SK-N-SH treated with all-trans-retinoic acid at 6 μM for 48 hours (cell line): ENCODE data around the gene VPS4B.

Experiments used
- ARNTL ChIP-seq: fragments of 450-650 bp; formaldehyde crosslinking; IDR thresholded peaks from 2 replicates; pipeline ENCODE4 v1.5.0; 2020; ENCODE audit warnings: low read depth, mild to moderate bottlenecking, moderate library complexity, borderline replicate concordance
- CREB5 ChIP-seq: fragments of 250-450 bp; sonication (Bioruptor Pico); IDR thresholded peaks from 2 replicates; pipeline ENCODE4 v1.5.1; 2020; ENCODE audit warnings: low read depth, mild to moderate bottlenecking, moderate library complexity
- GLIS3 ChIP-seq: fragments of 250-450 bp; sonication (Bioruptor Pico); IDR thresholded peaks from 2 replicates; pipeline ENCODE4 v1.5.0; 2020; ENCODE audit warnings: mild to moderate bottlenecking, moderate library complexity
- PPARA ChIP-seq: fragments of 250-450 bp; sonication (Bioruptor Pico); IDR thresholded peaks from 2 replicates; pipeline ENCODE4 v1.5.0; 2020; ENCODE audit warnings: mild to moderate bottlenecking, borderline replicate concordance
- RARB ChIP-seq: fragments of 250-450 bp; sonication (Bioruptor Pico); IDR thresholded peaks from 2 replicates; pipeline ENCODE4 v1.8.0; 2021; ENCODE audit warnings: mild to moderate bottlenecking, moderate library complexity
- SNAI2 ChIP-seq: fragments of 250-450 bp; sonication (Bioruptor Pico); IDR thresholded peaks from 2 replicates; pipeline ENCODE4 v1.5.0; 2020; ENCODE audit warnings: mild to moderate bottlenecking, moderate library complexity
- TCF4 ChIP-seq: fragments of 250-450 bp; sonication (Bioruptor Pico); IDR thresholded peaks from 2 replicates; pipeline ENCODE4 v1.8.0; 2021; ENCODE audit warnings: mild to moderate bottlenecking, moderate library complexity, borderline replicate concordance
- TOX ChIP-seq: fragments of 250-450 bp; sonication (Bioruptor Pico); IDR thresholded peaks from 2 replicates; pipeline ENCODE4 v1.8.0; 2021; ENCODE audit warnings: mild to moderate bottlenecking, moderate library complexity, borderline replicate concordance
- TSHZ2 ChIP-seq: fragments of 250-450 bp; sonication (Bioruptor Pico); IDR thresholded peaks from 2 replicates; pipeline ENCODE4 v1.5.0; 2020; ENCODE audit warnings: mild to moderate bottlenecking, moderate library complexity
- ZC3H10 ChIP-seq: fragments of 250-450 bp; sonication (Bioruptor Pico); IDR thresholded peaks from 2 replicates; pipeline ENCODE4 v1.5.1; 2021; ENCODE audit warnings: mild to moderate bottlenecking, moderate library complexity
- ZFP3 ChIP-seq: fragments of 250-450 bp; sonication (Bioruptor Pico); IDR thresholded peaks from 2 replicates; pipeline ENCODE4 v1.5.0; 2020; ENCODE audit warnings: mild to moderate bottlenecking, moderate library complexity
- ZFP30 ChIP-seq: fragments of 450-650 bp; formaldehyde crosslinking; IDR thresholded peaks from 2 replicates; pipeline ENCODE4 v1.5.0; 2022; ENCODE audit warnings: mild to moderate bottlenecking, moderate library complexity
- TF ChIP-seq, protein P1 (sequence below): fragments of 250-450 bp; sonication (Bioruptor Pico); IDR thresholded peaks from 2 replicates; pipeline ENCODE4 v1.8.0; 2020; ENCODE audit warnings: mild to moderate bottlenecking, moderate library complexity, borderline replicate concordance
- TF ChIP-seq, protein P2 (sequence below): fragments of 250-450 bp; sonication (Bioruptor Pico); IDR thresholded peaks from 2 replicates; pipeline ENCODE4 v1.5.1; 2021; ENCODE audit warnings: mild to moderate bottlenecking, moderate library complexity

DNA sequence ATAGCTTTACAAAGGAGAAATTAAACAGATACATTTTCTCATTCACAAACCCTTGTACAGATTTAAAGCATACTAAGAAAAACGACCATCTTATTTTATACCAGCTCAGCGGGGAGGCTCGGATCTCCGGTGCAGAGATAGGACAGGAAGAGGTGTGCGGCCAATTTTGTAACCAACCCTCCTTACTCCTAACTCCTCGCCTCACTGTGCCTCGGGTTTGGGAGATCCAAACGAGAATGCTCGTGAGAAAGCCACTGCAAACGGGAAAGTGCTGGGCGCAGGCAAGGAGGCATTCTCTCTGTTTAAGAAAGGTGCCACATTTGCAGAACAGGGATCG lies 56.4 kb downstream of the VPS4B start:
- TF ChIP-seq ZFP30 (CRISPR knock-in tag), result no peak
- no peak for TF ChIP-seq RARB (CRISPR knock-in tag)
- TF ChIP-seq SNAI2, result no peak
- no peak for TF ChIP-seq TCF4 (CRISPR knock-in tag)
- TF ChIP-seq TSHZ2, result no peak
- TF ChIP-seq ZFP3 (CRISPR knock-in tag), result no peak
- TF ChIP-seq, protein P1, sequence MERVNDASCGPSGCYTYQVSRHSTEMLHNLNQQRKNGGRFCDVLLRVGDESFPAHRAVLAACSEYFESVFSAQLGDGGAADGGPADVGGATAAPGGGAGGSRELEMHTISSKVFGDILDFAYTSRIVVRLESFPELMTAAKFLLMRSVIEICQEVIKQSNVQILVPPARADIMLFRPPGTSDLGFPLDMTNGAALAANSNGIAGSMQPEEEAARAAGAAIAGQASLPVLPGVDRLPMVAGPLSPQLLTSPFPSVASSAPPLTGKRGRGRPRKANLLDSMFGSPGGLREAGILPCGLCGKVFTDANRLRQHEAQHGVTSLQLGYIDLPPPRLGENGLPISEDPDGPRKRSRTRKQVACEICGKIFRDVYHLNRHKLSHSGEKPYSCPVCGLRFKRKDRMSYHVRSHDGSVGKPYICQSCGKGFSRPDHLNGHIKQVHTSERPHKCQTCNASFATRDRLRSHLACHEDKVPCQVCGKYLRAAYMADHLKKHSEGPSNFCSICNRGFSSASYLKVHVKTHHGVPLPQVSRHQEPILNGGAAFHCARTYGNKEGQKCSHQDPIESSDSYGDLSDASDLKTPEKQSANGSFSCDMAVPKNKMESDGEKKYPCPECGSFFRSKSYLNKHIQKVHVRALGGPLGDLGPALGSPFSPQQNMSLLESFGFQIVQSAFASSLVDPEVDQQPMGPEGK (CRISPR knock-in tag), result no peak
- no peak for TF ChIP-seq PPARA (CRISPR knock-in tag)
- no peak for TF ChIP-seq ZC3H10
- no peak for TF ChIP-seq CREB5 (CRISPR knock-in tag)
- TF ChIP-seq, protein P2, sequence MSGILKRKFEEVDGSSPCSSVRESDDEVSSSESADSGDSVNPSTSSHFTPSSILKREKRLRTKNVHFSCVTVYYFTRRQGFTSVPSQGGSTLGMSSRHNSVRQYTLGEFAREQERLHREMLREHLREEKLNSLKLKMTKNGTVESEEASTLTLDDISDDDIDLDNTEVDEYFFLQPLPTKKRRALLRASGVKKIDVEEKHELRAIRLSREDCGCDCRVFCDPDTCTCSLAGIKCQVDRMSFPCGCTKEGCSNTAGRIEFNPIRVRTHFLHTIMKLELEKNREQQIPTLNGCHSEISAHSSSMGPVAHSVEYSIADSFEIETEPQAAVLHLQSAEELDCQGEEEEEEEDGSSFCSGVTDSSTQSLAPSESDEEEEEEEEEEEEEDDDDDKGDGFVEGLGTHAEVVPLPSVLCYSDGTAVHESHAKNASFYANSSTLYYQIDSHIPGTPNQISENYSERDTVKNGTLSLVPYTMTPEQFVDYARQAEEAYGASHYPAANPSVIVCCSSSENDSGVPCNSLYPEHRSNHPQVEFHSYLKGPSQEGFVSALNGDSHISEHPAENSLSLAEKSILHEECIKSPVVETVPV (CRISPR knock-in tag), result no peak
- TF ChIP-seq TOX (CRISPR knock-in tag), result no peak
- no peak for TF ChIP-seq ARNTL (CRISPR knock-in tag)
- TF ChIP-seq GLIS3, result no peak
